IMR-90 (cell line): ENCODE results near the gene SIRT7.
"Not testable (repeated sequence)": the region's sequence is repeated elsewhere in the genome, so short reads cannot be mapped to it uniquely, and the experiment has no call there.

ENCODE experiments used
- BHLHE40 ChIP-seq: fragments of 150-350 bp; IDR thresholded peaks from 2 replicates; pipeline ENCODE4 v1.6.1; 2016; ENCODE audit warnings: mild to moderate bottlenecking, low read depth, low read length
- CHD1 ChIP-seq: IDR thresholded peaks from 2 replicates; pipeline ENCODE4 v1.6.1; 2012; ENCODE audit warnings: low read depth, low read length, improper control_type of control experiment
- CTCF ChIP-seq: conservative IDR thresholded peaks from 2 replicates; pipeline ENCODE4 v1.5.1; 2012; ENCODE audit warnings: mild to moderate bottlenecking, low read depth, low read length, improper control_type of control experiment
- ELK1 ChIP-seq: fragments of 150-350 bp; IDR thresholded peaks from 2 replicates; pipeline ENCODE4 v1.6.1; 2016; ENCODE audit warnings: low read depth, mild to moderate bottlenecking, low read length, moderate library complexity, borderline replicate concordance
- FOS ChIP-seq: fragments of 150-350 bp; IDR thresholded peaks from 2 replicates; pipeline ENCODE4 v1.6.1; 2016; ENCODE audit warnings: low read depth, low read length
- MAFK ChIP-seq: IDR thresholded peaks from 2 replicates; pipeline ENCODE4 v1.6.1; 2012; ENCODE audit warnings: low read depth, low read length, improper control_type of control experiment
- POLR2A ChIP-seq: IDR thresholded peaks from 2 replicates; pipeline ENCODE4 v1.6.1; 2012; ENCODE audit warnings: mild to moderate bottlenecking, low read depth, low read length
- RCOR1 ChIP-seq: IDR thresholded peaks from 2 replicates; pipeline ENCODE4 v1.6.1; 2012; ENCODE audit warnings: mild to moderate bottlenecking, low read length, improper control_type of control experiment; ENCODE audit not compliant: insufficient replicate concordance
- RFX5 ChIP-seq: IDR thresholded peaks from 2 replicates; pipeline ENCODE4 v1.8.0; 2012; ENCODE audit warnings: low read depth, mild to moderate bottlenecking, low read length, moderate library complexity
- TF ChIP-seq, protein P1 (sequence below): fragments of 150-350 bp; IDR thresholded peaks from 2 replicates; pipeline ENCODE4 v1.6.1; 2017; ENCODE audit warnings: mild to moderate bottlenecking, antibody characterized with exemption, low read length, low read depth

DNA sequence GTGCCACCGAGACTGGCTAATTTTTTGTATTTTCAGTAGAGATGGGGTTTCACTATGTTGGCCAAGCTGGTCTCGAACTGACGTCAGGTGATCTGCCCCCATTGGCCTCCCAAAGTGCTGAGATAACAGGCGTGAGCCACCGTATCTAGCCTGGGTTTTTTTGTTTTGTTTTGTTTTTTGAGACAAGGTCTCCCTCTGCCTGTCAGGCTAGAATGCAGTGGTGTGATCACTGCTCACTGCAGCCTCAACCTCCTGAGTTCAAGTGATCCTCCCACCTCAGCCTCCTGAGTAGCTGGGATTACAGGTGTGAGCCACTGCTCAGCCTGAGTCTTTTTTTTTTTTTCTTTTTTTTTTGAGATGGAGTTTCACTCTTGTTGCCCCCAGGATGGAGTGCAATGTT is 35.5 kb upstream of the SIRT7 start:
- TF ChIP-seq CTCF, RFX5, RCOR1, POLR2A, MAFK, CHD1, FOS, BHLHE40, ELK1: not testable (repeated sequence)
- TF ChIP-seq, protein P1, sequence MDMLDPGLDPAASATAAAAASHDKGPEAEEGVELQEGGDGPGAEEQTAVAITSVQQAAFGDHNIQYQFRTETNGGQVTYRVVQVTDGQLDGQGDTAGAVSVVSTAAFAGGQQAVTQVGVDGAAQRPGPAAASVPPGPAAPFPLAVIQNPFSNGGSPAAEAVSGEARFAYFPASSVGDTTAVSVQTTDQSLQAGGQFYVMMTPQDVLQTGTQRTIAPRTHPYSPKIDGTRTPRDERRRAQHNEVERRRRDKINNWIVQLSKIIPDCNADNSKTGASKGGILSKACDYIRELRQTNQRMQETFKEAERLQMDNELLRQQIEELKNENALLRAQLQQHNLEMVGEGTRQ, result not testable (repeated sequence)
